A673 (cell line): ENCODE measurements around the gene KRTAP4-8. TPM values are rescaled to one million over a fixed set of nuclear protein-coding genes. Genes with fewer than 3 reads are reported as not detected.

ENCODE experiments used
- BruUV-seq: library from RNA; stranded (reverse); fragments of 400-500 nt; replicated peaks from 2 replicates; lab custom pipeline; 2021; lab: Mats Ljungman, UMichigan
- CTCF ChIA-PET: fragments of 300-600 bp; sonication (Branson Sonifier 250); formaldehyde crosslinking; loops from one replicate; lab custom pipeline; 2022; ENCODE audit warnings: antibody characterized with exemption; lab: Charles Lee
- POLR2A ChIA-PET: fragments of 300-600 bp; sonication (Branson Sonifier 250); formaldehyde crosslinking; loops from one replicate; lab custom pipeline; 2022; ENCODE audit warnings: antibody characterized with exemption; ENCODE audit not compliant: low non-redundant PET; lab: Charles Lee
- DNase-seq: peaks from one replicate; pipeline ENCODE4 v3.0.0-alpha.2; 2015; ENCODE audit warnings: low spot score
- H3K27ac ChIP-seq: fragments of 200-600 bp; sonication (generic); 2 replicates; pipeline ENCODE4 v1.5.1; 2016; ENCODE audit warnings: mixed run types, low read depth, mild to moderate bottlenecking, mixed read lengths, antibody characterized with exemption, low read length; ENCODE audit not compliant: poor library complexity, severe bottlenecking
- H3K27me3 ChIP-seq: fragments of 200-600 bp; sonication (generic); replicated peaks from 2 replicates; pipeline ENCODE4 v1.6.1; 2017; ENCODE audit warnings: mixed run types, low read depth, mild to moderate bottlenecking, mixed read lengths, antibody characterized with exemption, low read length; ENCODE audit not compliant: insufficient read depth, poor library complexity
- H3K36me3 ChIP-seq: fragments of 200-600 bp; sonication (generic); 2 replicates; pipeline ENCODE4 v1.6.1; 2016; ENCODE audit warnings: mixed run types, mild to moderate bottlenecking, mixed read lengths, antibody characterized with exemption, low read length; ENCODE audit not compliant: insufficient read depth, poor library complexity, severe bottlenecking
- H3K4me1 ChIP-seq: fragments of 200-600 bp; sonication (generic); 2 replicates; pipeline ENCODE4 v1.6.1; 2017; ENCODE audit warnings: mixed run types, mild to moderate bottlenecking, mixed read lengths, antibody characterized with exemption, low read length; ENCODE audit not compliant: insufficient read depth, poor library complexity, severe bottlenecking
- H3K4me3 ChIP-seq: fragments of 200-600 bp; sonication (generic); 2 replicates; pipeline ENCODE4 v1.5.1; 2016; ENCODE audit warnings: low read depth, mixed run types, mild to moderate bottlenecking, mixed read lengths, low read length; ENCODE audit not compliant: poor library complexity, severe bottlenecking
- H3K9me3 ChIP-seq: fragments of 200-600 bp; sonication (generic); 2 replicates; pipeline ENCODE4 v1.6.1; 2016; ENCODE audit warnings: mixed run types, low read depth, mild to moderate bottlenecking, mixed read lengths, antibody characterized with exemption, low read length; ENCODE audit not compliant: poor library complexity, severe bottlenecking
- EZH2 ChIP-seq: fragments of 200-600 bp; sonication (generic); IDR thresholded peaks from 2 replicates; pipeline ENCODE4 v1.6.1; 2017; ENCODE audit warnings: borderline replicate concordance, low read depth, mild to moderate bottlenecking, mixed read lengths, antibody characterized with exemption, low read length; ENCODE audit not compliant: poor library complexity, severe bottlenecking
- intact Hi-C: fragments of 100-400 bp; cut with micrococcal nuclease; formaldehyde crosslinking; loops from one replicate; pipeline ENCODE4 v1.10.0; 2022; ENCODE audit not compliant: unreplicated experiment
- total RNA-seq: library from RNA; stranded (reverse); gene quantifications from 2 replicates; pipeline ENCODE4 v1.2.3, GENCODE V29; 2021
- TF ChIP-seq, protein P1 (sequence below): fragments of 300-800, 200-600 bp; sonication (generic); conservative IDR thresholded peaks from 2 replicates; pipeline ENCODE4 v1.5.1; 2017; ENCODE audit warnings: low read depth, mild to moderate bottlenecking, antibody characterized with exemption, low read length, moderate library complexity, mixed read lengths

KRTAP4-8 gene
- total RNA-seq, 1 experiment from 2014 or later = not detected

DNA sequence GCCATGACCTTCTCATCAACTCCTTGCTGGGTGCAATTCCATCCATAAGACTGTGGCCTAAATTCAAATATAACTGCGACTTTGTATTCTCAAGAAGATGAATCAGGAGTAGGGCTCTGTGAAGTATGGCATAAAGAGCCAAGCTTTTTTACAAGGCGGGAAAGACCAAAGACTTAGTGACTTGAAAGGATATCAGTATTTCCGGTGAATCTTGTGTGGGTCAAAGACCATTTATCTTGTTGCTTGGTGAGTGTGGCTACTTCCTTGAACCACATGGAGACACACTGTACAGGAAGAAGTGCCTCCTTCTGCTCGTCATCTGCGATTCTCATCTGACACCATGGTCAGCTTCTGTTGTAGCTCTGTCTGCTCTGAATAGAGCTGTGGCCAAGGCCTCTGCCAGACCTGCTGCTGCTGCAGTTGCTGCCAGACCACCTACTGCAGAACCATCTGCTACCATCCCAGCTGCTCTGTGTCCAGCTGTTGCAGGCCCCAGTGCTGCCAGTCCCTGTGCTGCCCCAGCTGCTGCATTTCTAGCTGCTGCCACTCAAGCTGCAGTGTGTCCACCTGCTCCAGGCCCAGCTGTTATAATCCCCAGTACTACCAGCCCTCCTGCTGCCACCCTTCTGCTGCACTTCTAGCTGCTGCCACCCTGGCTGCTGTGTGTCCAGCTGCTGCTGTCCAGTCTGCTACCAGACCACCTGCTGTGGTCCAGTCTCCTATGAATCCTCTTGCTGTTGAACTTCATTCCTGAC, 26.2 kb downstream of the KRTAP4-8 start:
- Histone ChIP-seq H3K36me3 (no peaks in the 10 kb centered on the region), H3K4me3 (no peak overlapping the region), H3K27ac (no peak overlapping the region), H3K9me3 (no peaks in the 10 kb centered on the region), H3K4me1 (no peaks in the 10 kb centered on the region), H3K27me3 (no peaks in the 10 kb centered on the region)
- intact Hi-C loops = no loop called here
- ChIA-PET POLR2A (no interaction called here), CTCF (no interaction called here)
- no peak for TF ChIP-seq EZH2
- TF ChIP-seq, protein P1, sequence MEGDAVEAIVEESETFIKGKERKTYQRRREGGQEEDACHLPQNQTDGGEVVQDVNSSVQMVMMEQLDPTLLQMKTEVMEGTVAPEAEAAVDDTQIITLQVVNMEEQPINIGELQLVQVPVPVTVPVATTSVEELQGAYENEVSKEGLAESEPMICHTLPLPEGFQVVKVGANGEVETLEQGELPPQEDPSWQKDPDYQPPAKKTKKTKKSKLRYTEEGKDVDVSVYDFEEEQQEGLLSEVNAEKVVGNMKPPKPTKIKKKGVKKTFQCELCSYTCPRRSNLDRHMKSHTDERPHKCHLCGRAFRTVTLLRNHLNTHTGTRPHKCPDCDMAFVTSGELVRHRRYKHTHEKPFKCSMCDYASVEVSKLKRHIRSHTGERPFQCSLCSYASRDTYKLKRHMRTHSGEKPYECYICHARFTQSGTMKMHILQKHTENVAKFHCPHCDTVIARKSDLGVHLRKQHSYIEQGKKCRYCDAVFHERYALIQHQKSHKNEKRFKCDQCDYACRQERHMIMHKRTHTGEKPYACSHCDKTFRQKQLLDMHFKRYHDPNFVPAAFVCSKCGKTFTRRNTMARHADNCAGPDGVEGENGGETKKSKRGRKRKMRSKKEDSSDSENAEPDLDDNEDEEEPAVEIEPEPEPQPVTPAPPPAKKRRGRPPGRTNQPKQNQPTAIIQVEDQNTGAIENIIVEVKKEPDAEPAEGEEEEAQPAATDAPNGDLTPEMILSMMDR = no peak
- BruUV-seq = no TSS peak
- no peak for DNase-seq

- POLR2A ChIA-PET = no interaction called here
- intact Hi-C loops = no loop called here
- no peaks in the 10 kb centered on the region for H3K9me3 ChIP-seq
- H3K4me3 ChIP-seq = no peak overlapping the region
- H3K27ac ChIP-seq = no peak overlapping the region
- no peaks in the 10 kb centered on the region for H3K4me1 ChIP-seq
- H3K36me3 ChIP-seq = no peaks in the 10 kb centered on the region
- no TSS peak for BruUV-seq
- DNase-seq = no peak
- TF ChIP-seq, protein P1 = no peak
- TF ChIP-seq EZH2 = no peak
- H3K27me3 ChIP-seq = no peaks in the 10 kb centered on the region
- CTCF ChIA-PET = no interaction called here
These were observed 28.9 kb downstream of the KRTAP4-8 start for GRCh38 chr17:41069031-41069430.

DNA sequence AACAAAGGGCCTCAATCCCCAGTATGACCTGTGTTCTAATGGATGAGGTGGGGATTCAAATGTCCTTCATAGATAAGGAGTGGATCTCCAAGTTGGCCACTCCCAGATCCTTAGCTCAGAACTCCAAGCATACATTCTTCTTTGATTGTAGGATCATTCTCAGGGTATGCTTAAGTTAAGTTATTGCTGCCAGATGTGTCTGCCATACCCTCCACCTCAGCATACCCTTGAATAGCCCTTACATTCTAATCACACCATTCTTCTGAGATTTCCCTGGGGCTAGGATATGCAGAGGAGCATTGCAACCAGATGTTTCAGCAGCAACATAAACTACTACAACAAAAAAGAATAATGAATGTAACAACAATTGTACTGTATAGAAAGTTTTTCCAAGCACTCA, 30.7 kb downstream of the KRTAP4-8 start:
- Histone ChIP-seq H3K27me3 (no peaks in the 10 kb centered on the region), H3K27ac (no peak overlapping the region), H3K9me3 (no peaks in the 10 kb centered on the region), H3K4me1 (no peaks in the 10 kb centered on the region), H3K36me3 (no peaks in the 10 kb centered on the region), H3K4me3 (no peak overlapping the region)
- intact Hi-C loops = no loop called here
- DNase-seq = no peak
- BruUV-seq = no TSS peak
- ChIA-PET CTCF (no interaction called here), POLR2A (no interaction called here)
- TF ChIP-seq EZH2 = no peak
- TF ChIP-seq, protein P1 = no peak
